Fibroblast of lung (primary cell): ENCODE measurements around the gene LYVE1. TPM values are rescaled to one million over a fixed set of nuclear protein-coding genes. Genes with fewer than 3 reads are reported as not detected.

Experiments
- DNase-seq, 2 donors: peaks; one replicate each; pipeline versions ENCODE4 v3.0.0 to v3.0.0-alpha.2; 2010; ENCODE audit warnings: low read depth in 2 of 2
- H2AFZ ChIP-seq: 2 replicates; pipeline ENCODE4 v1.5.1; 2012; ENCODE audit warnings: low read length, control low read depth, inconsistent platforms
- H3K27ac ChIP-seq: 2 replicates; pipeline ENCODE4 v1.5.1; 2011; ENCODE audit warnings: low read length, control low read depth; ENCODE audit not compliant: insufficient read depth
- H3K27me3 ChIP-seq: 2 replicates; pipeline ENCODE4 v1.5.1; 2011; ENCODE audit warnings: mild to moderate bottlenecking, low read length; ENCODE audit not compliant: control insufficient read depth, insufficient read depth
- H3K36me3 ChIP-seq: 2 replicates; pipeline ENCODE4 v1.5.1; 2011; ENCODE audit warnings: low read length; ENCODE audit not compliant: control insufficient read depth, insufficient read depth
- H3K4me1 ChIP-seq: 2 replicates; pipeline ENCODE4 v1.5.1; 2011; ENCODE audit warnings: low read length; ENCODE audit not compliant: control insufficient read depth, insufficient read depth; ENCODE audit errors: extremely low read depth
- H3K4me2 ChIP-seq: 2 replicates; pipeline ENCODE4 v1.5.1; 2011; ENCODE audit warnings: low read length, control low read depth; ENCODE audit not compliant: insufficient read depth; ENCODE audit errors: extremely low read depth
- H3K4me3 ChIP-seq, 4 experiments: fragments of 200-600 bp in 1 of 4; sonication (generic) in 1 of 4; replicated peaks in 1 of 4; 2 replicates each; pipeline ENCODE4 v1.5.1; 2011 to 2016; ENCODE audit warnings: low read length in 4 of 4, low read depth in 3 of 4, mild to moderate bottlenecking in 3 of 4, control low read depth in 2 of 4, inconsistent platforms in 1 of 4, mixed read lengths in 1 of 4; ENCODE audit not compliant: insufficient read depth in 1 of 4; ENCODE audit errors: control extremely low read depth in 1 of 4
- H3K79me2 ChIP-seq: 2 replicates; pipeline ENCODE4 v1.5.1; 2012; ENCODE audit warnings: mild to moderate bottlenecking, low read length, inconsistent platforms; ENCODE audit not compliant: control insufficient read depth, insufficient read depth
- H3K9ac ChIP-seq: 2 replicates; pipeline ENCODE4 v1.5.1; 2011; ENCODE audit warnings: mild to moderate bottlenecking, low read length, control low read depth; ENCODE audit not compliant: insufficient read depth
- H3K9me3 ChIP-seq: 2 replicates; pipeline ENCODE4 v1.5.1; 2012; ENCODE audit warnings: low read depth, low read length; ENCODE audit not compliant: control insufficient read depth, insufficient read depth
- H4K20me1 ChIP-seq: 2 replicates; pipeline ENCODE4 v1.5.1; 2011; ENCODE audit warnings: low read length; ENCODE audit not compliant: control insufficient read depth, insufficient read depth; ENCODE audit errors: extremely low read depth
- EZH2 ChIP-seq: IDR thresholded peaks from 2 replicates; pipeline ENCODE4 v1.5.1; 2012; ENCODE audit warnings: low read length, control low read depth, mild to moderate bottlenecking; ENCODE audit errors: missing control alignments
- polyA plus RNA-seq, 2 donors: library from polyadenylated mRNA; depleted of rRNA in 1 of 2; stranded (reverse) in 1 of 2; unstranded in 1 of 2; fragments of >200 nt; gene quantifications; 2 replicates each; pipeline ENCODE4 v1.2.1, GENCODE V29; 2011 to 2012; ENCODE audit warnings: missing spikeins in 1 of 2
- total RNA-seq: library from RNA; depleted of rRNA; stranded (reverse); fragments of >200 nt; gene quantifications from 2 replicates; pipeline ENCODE4 v1.2.1, GENCODE V29; 2014
- TF ChIP-seq, protein P1 (sequence below), 2 donors: IDR thresholded peaks in 1 of 2; conservative IDR thresholded peaks in 1 of 2; 1 replicate in 1 of 2; 2 replicates in 1 of 2; pipeline ENCODE4 v1.5.1; 2011 to 2012; ENCODE audit warnings: low read length in 2 of 2, control low read depth in 1 of 2, inconsistent platforms in 1 of 2, low read depth in 1 of 2, mild to moderate bottlenecking in 1 of 2

Gene LYVE1
- total and polyA plus RNA-seq, 2 donors (not counting 1 experiment from before 2014, with no cell fraction given), result 0.08 to 0.17 TPM

DNA sequence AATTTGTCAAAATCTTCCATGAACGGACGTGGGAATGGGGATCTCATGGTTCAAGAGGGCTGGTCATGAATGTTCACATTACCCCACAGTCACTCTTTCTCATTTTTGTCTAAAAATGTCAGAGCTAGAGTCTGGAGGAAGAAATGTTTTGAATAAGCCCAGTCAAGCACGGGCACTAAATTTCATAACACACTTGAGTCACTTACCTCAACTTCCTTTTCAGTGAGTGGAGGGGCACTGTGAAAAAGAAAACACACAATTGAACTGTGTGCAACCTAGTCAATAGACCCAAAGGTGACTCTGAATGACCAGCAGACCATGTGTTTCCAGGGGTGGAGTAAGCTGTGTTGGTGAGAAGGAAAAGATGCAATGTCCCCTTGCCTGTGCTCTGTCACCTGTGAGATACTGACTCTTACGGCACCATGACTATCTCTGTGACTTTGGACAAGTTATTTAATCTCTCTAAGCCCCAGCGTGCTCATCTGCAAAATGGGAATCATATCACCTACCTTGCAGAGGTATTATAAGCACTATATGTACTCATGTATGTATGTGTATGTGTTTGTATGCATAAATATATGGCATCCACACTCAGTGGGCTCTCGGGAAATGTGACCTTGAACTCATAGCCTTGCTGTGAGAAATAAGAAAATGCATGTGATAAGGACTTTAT lies 38.2 kb upstream of the LYVE1 start:
- TF ChIP-seq, protein P1, sequence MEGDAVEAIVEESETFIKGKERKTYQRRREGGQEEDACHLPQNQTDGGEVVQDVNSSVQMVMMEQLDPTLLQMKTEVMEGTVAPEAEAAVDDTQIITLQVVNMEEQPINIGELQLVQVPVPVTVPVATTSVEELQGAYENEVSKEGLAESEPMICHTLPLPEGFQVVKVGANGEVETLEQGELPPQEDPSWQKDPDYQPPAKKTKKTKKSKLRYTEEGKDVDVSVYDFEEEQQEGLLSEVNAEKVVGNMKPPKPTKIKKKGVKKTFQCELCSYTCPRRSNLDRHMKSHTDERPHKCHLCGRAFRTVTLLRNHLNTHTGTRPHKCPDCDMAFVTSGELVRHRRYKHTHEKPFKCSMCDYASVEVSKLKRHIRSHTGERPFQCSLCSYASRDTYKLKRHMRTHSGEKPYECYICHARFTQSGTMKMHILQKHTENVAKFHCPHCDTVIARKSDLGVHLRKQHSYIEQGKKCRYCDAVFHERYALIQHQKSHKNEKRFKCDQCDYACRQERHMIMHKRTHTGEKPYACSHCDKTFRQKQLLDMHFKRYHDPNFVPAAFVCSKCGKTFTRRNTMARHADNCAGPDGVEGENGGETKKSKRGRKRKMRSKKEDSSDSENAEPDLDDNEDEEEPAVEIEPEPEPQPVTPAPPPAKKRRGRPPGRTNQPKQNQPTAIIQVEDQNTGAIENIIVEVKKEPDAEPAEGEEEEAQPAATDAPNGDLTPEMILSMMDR (conservative IDR thresholded peaks at IDR 0.05 in 1 of 2, IDR thresholded peaks at IDR 0.05 in 1 of 2; ENCODE audit: low read depth in 1 of 2, low read length in 2 of 2), result no peak
- TF ChIP-seq EZH2, result no peak
- no peak overlapping the region for H3K4me3 ChIP-seq
- peak; percentile 68 to 72 for DNase-seq
- H3K9ac ChIP-seq, result no peak overlapping the region
- H3K27ac ChIP-seq, result peak overlapping the region; percentile 31
- peaks cover 3% of the 10 kb centered on the region for H3K36me3 ChIP-seq
- no peaks in the 10 kb centered on the region for H3K79me2 ChIP-seq
- H2AFZ ChIP-seq, result no peak overlapping the region
- H3K4me1 ChIP-seq, result peaks cover 19% of the 10 kb centered on the region
- H3K27me3 ChIP-seq, result no peaks in the 10 kb centered on the region
- no peaks in the 10 kb centered on the region for H3K9me3 ChIP-seq
- H3K4me2 ChIP-seq, result no peak overlapping the region
- no peaks in the 10 kb centered on the region for H4K20me1 ChIP-seq

DNA sequence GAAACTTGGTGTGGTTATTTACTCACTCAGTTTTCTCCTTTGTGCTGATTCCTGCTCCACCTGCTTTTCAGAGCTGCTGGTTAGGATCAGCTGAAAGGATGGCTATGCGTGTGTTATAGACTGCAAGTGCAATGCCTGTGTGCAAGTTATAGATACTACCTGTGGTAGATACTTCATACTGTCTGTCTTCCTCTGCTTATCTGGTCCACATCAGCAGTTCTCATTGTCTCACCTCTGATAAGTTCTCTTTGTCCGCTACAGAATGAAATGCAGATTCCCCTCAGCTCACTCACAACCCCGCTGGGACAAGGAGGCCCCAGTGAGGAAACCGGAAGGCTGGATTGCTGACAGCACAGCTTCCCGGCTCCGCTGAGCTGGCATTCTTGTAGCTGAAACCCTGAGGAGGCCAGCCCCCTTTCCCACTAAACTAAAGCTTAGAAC lies 37.5 kb upstream of the LYVE1 start:
- Histone ChIP-seq H3K9me3 (no peaks in the 10 kb centered on the region), H3K4me3 (no peak overlapping the region), H3K9ac (no peak overlapping the region), H3K36me3 (peaks cover 3% of the 10 kb centered on the region), H3K79me2 (no peaks in the 10 kb centered on the region), H3K27ac (peak overlapping the region; percentile 31), H3K4me1 (peaks cover 19% of the 10 kb centered on the region), H3K4me2 (no peak overlapping the region), H2AFZ (no peak overlapping the region), H4K20me1 (no peaks in the 10 kb centered on the region), H3K27me3 (no peaks in the 10 kb centered on the region)
- TF ChIP-seq EZH2, result no peak
- TF ChIP-seq, protein P1 (conservative IDR thresholded peaks at IDR 0.05 in 1 of 2, IDR thresholded peaks at IDR 0.05 in 1 of 2; ENCODE audit: low read depth in 1 of 2, low read length in 2 of 2), result no peak
- DNase-seq, result peak; percentile 67 to 87

DNA sequence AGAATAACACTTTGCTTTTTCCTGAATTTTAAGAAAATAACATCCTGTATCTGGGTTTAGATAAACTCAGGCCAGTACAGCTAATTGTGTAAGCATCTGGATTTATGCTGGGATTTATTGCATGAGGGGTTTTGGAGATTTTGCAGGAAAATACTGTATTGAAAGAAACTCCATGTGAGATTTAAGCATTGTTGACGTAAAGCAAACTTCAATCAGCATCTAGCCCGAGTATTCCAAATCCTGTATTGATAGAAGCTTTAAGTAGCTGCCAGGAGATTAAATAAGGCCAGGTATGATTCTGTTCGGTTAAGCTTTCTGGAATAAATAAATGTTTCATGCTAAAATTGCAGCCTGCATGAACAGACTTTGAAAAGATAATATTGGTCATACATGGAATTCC lies 36.3 kb upstream of the LYVE1 start:
- H3K27me3 ChIP-seq, result no peaks in the 10 kb centered on the region
- H3K9ac ChIP-seq, result no peak overlapping the region
- H2AFZ ChIP-seq, result no peak overlapping the region
- H3K27ac ChIP-seq, result no peak overlapping the region
- H3K36me3 ChIP-seq, result peaks cover 3% of the 10 kb centered on the region
- peaks cover 19% of the 10 kb centered on the region for H3K4me1 ChIP-seq
- H3K79me2 ChIP-seq, result no peaks in the 10 kb centered on the region
- no peak for DNase-seq
- no peak overlapping the region for H3K4me3 ChIP-seq
- no peaks in the 10 kb centered on the region for H3K9me3 ChIP-seq
- H3K4me2 ChIP-seq, result no peak overlapping the region
- no peaks in the 10 kb centered on the region for H4K20me1 ChIP-seq
- no peak for TF ChIP-seq EZH2
- TF ChIP-seq, protein P1 (conservative IDR thresholded peaks at IDR 0.05 in 1 of 2, IDR thresholded peaks at IDR 0.05 in 1 of 2; ENCODE audit: low read depth in 1 of 2, low read length in 2 of 2), result no peak
